Transverse colon (tissue), 4 donors: ENCODE results near the gene CLEC19A. TPM values are rescaled to one million over a fixed set of nuclear protein-coding genes. Genes with fewer than 3 reads are reported as not detected.

Experiments
- DNase-seq: peaks from one replicate; pipeline ENCODE4 v3.0.0-alpha.2; 2019
- H3K27ac ChIP-seq, 4 donors: fragments of 200-600 bp; sonication (generic); 2 replicates each; pipeline ENCODE4 v1.5.1; 2016 to 2018; ENCODE audit warnings: inconsistent platforms in 4 of 4
- H3K27me3 ChIP-seq: fragments of 200-600 bp; sonication (generic); 2 replicates; pipeline ENCODE4 v1.5.1; 2017; ENCODE audit warnings: inconsistent platforms
- H3K36me3 ChIP-seq, 4 donors: fragments of 200-600 bp; sonication (generic); 2 replicates each; pipeline ENCODE4 v1.5.1; 2017 to 2019; ENCODE audit warnings: inconsistent platforms in 4 of 4
- H3K4me1 ChIP-seq, 4 donors: fragments of 200-600 bp; sonication (generic); 2 replicates each; pipeline ENCODE4 v1.5.1; 2017 to 2020; ENCODE audit warnings: inconsistent platforms in 4 of 4
- H3K4me3 ChIP-seq, 4 donors: fragments of 200-600 bp; sonication (generic); 1 replicate in 1 of 4; 2 replicates in 3 of 4; pipeline versions ENCODE4 v1.5.1 to v1.6.1; 2017 to 2019; ENCODE audit warnings: inconsistent platforms in 4 of 4
- H3K9me3 ChIP-seq, 2 donors: fragments of 200-600 bp; sonication (generic); 2 replicates each; pipeline ENCODE4 v1.5.1; 2017 to 2019; ENCODE audit warnings: inconsistent platforms in 2 of 2
- EP300 ChIP-seq: sonication (generic); formaldehyde crosslinking; IDR thresholded peaks from one replicate; pipeline ENCODE4 v1.6.1; 2017; ENCODE audit warnings: antibody characterized with exemption, low read depth
- POLR2A ChIP-seq: fragments of 450-650 bp; IDR thresholded peaks from one replicate; pipeline ENCODE4 v1.6.1; 2016; ENCODE audit warnings: antibody characterized with exemption, mild to moderate bottlenecking, moderate library complexity
- POLR2AphosphoS5 ChIP-seq, 3 donors: sonication (generic); formaldehyde crosslinking; IDR thresholded peaks; one replicate each; pipeline ENCODE4 v1.6.1; 2016; ENCODE audit warnings: antibody characterized with exemption in 3 of 3
- whole genome bisulfite sequencing, 2 donors: methylation state at CpG; one replicate each; pipeline ENCODE4 v1.1.5; 2018; ENCODE audit warnings: low coverage in 1 of 2; 5-methylcytosine and 5-hydroxymethylcytosine counted together
- in situ Hi-C, 4 donors: fragments of 200-750 bp; cut with MboI; loops; one replicate each; pipeline versions ENCODE4 v1.15.0 to v1.15.1; 2017; ENCODE audit warnings: low sequenced_read_pairs in 3 of 4, low pct_ligation_motif_present in 1 of 4, low pct_unique_long_range_greater_than_20kb in 1 of 4
- intact Hi-C: fragments of 100-400 bp; cut with DNase I; formaldehyde crosslinking; loops from one replicate; pipeline ENCODE4 v1.15.1; 2023; ENCODE audit warnings: low total_unique reads
- total RNA-seq, 4 donors: library from RNA; depleted of rRNA; stranded (reverse); fragments of >200 nt; gene quantifications; one replicate each; pipeline ENCODE4 v1.1.0, GENCODE V29; 2016
- TF ChIP-seq, protein P1 (sequence below), 5 experiments: fragments of 200-600 bp in 3 of 5; fragments of 450-650 bp in 2 of 5; sonication (generic) in 3 of 5; IDR thresholded peaks; 1 replicate in 2 of 5; 2 replicates in 3 of 5; pipeline ENCODE4 v1.5.1; 2016 to 2017; ENCODE audit warnings: antibody characterized with exemption in 5 of 5, inconsistent platforms in 3 of 5, mild to moderate bottlenecking in 2 of 5, moderate library complexity in 1 of 5

Gene CLEC19A
- total RNA-seq, 4 donors from 2014 or later = not detected

DNA sequence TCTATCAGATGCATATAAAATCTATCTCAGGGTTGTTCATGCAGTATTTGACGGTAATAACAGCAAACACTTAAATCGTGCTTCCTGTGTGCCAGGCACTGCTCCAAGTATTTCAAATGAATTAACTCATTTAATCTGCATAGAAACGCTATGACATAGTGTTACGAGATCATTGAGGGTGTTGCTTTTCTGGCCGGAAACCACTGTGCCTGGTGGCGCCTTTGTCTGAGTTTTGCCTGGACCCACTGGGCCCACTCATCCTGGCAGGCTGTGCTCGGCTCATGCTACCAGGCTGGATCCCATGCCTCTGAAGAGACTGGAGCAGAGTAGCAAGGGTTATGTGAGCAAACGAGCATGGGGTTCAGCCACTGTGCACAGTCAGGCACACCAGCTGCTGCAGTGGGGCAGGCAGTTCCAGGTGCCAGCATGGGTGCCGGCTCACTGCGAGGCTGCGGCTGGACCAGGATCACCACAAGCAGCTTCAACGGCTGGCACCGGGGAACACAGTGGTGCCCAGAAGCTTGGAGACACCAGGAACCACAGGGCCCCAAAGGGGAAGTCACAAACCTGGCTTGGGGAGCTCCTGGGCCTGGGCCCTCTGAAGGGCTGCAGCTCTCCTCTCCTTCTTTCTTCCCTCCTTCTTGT lies 45.9 kb upstream of the CLEC19A start:
- in situ Hi-C loops (no loop called here), intact Hi-C loops (no loop called here)
- 92% methylated on average over 4 to 13 of the region's 13 CpGs for WGBS, 2 donors
- Histone ChIP-seq H3K9me3 (peaks cover 3 to 7% of the 10 kb centered on the region in 2 donors), H3K27ac (no peak overlapping the region), H3K27me3 (no peaks in the 10 kb centered on the region), H3K36me3 (no peaks in the 10 kb centered on the region), H3K4me1 (peaks cover 0 to 5% (median 0%) of the 10 kb centered on the region in 4 donors), H3K4me3 (no peak overlapping the region)
- no peak for TF ChIP-seq EP300
- TF ChIP-seq POLR2AphosphoS5 (IDR thresholded peaks at IDR 0.05) = no peak
- TF ChIP-seq POLR2A = no peak
- TF ChIP-seq, protein P1, sequence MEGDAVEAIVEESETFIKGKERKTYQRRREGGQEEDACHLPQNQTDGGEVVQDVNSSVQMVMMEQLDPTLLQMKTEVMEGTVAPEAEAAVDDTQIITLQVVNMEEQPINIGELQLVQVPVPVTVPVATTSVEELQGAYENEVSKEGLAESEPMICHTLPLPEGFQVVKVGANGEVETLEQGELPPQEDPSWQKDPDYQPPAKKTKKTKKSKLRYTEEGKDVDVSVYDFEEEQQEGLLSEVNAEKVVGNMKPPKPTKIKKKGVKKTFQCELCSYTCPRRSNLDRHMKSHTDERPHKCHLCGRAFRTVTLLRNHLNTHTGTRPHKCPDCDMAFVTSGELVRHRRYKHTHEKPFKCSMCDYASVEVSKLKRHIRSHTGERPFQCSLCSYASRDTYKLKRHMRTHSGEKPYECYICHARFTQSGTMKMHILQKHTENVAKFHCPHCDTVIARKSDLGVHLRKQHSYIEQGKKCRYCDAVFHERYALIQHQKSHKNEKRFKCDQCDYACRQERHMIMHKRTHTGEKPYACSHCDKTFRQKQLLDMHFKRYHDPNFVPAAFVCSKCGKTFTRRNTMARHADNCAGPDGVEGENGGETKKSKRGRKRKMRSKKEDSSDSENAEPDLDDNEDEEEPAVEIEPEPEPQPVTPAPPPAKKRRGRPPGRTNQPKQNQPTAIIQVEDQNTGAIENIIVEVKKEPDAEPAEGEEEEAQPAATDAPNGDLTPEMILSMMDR (IDR thresholded peaks at IDR 0.05) = no peak
- no peak for DNase-seq

DNA sequence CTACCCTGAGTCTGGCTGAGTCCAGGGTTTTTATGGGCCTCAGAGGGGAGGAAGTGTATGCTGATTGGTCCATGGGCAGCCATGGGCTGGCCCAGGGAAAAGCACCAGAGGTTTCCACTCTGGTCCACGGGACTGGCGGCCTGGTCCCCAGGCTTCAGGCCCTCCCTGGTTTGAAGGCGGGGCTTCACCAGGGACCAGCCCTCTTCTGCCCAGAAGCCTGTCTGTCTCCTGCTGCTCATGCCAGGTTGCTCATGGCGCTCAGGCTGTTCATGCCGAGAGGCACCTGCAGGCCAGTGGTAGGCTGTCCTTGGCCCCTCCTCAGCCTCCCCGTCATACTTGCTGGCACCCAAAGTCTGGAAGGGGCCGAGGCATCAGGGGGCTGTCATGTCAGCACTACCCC lies 45.0 kb upstream of the CLEC19A start:
- no peaks in the 10 kb centered on the region for H3K36me3 ChIP-seq
- in situ Hi-C loops = no loop called here
- DNase-seq = no peak
- no peak overlapping the region for H3K27ac ChIP-seq
- H3K4me1 ChIP-seq = peaks cover 0 to 8% (median 0%) of the 10 kb centered on the region in 4 donors
- H3K4me3 ChIP-seq = no peak overlapping the region
- peaks cover 3% of the 10 kb centered on the region in 2 donors for H3K9me3 ChIP-seq
- 94% methylated on average over 7 of the region's 7 CpGs; no CpG with 5 or more reads in 1 of the 2 donors for WGBS, 2 donors
- no peak for TF ChIP-seq EP300
- H3K27me3 ChIP-seq = no peaks in the 10 kb centered on the region
- intact Hi-C loops = no loop called here

- in situ Hi-C loops (no loop called here), intact Hi-C loops (no loop called here)
- Histone ChIP-seq H3K36me3 (no peaks in the 10 kb centered on the region), H3K9me3 (no peaks in the 10 kb centered on the region), H3K4me1 (peaks cover 0 to 12% (median 0%) of the 10 kb centered on the region in 4 donors), H3K27ac (no peak overlapping the region), H3K27me3 (no peaks in the 10 kb centered on the region), H3K4me3 (no peak overlapping the region)
- 93% methylated on average over 11 of the region's 11 CpGs; no CpG with 5 or more reads in 1 of the 2 donors for WGBS, 2 donors
- TF ChIP-seq POLR2AphosphoS5 (IDR thresholded peaks at IDR 0.05) (no peak), POLR2A (no peak), EP300 (no peak)
- TF ChIP-seq, protein P1 (IDR thresholded peaks at IDR 0.05) = no peak
- DNase-seq = no peak
Measured at GRCh38 chr16:19241512-19241911, 44.0 kb upstream of the CLEC19A start.

DNA sequence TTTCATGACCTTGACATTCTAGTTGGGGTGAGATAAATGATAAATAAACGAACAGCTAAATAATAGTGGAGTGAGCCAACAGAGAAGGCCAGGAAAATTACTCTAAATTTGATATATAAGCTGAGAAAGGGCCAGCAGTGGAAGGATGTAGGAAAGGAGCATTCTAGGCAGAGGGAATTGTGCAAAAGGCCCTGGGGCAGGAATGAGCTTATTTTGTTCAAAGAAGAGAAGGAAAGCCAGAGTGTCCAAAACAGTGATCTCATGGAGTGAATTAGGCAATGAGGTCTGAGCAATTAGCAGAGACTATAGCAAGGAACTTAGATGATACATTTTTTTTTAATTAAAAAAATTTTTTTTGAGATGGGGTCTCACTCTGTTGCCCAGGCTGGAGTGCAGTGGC lies 43.3 kb upstream of the CLEC19A start:
- H3K9me3 ChIP-seq = no peaks in the 10 kb centered on the region
- peaks cover 0 to 6% (median 0%) of the 10 kb centered on the region in 4 donors for H3K4me1 ChIP-seq
- no peaks in the 10 kb centered on the region for H3K36me3 ChIP-seq
- no peak for DNase-seq
- H3K27me3 ChIP-seq = no peaks in the 10 kb centered on the region
- no peak overlapping the region for H3K27ac ChIP-seq
- H3K4me3 ChIP-seq = no peak overlapping the region
- intact Hi-C loops = no loop called here
- 41 to 50% methylated on average over 1 of the region's 1 CpG for WGBS, 2 donors
- TF ChIP-seq, protein P1 (IDR thresholded peaks at IDR 0.05) = no peak
- TF ChIP-seq POLR2A = no peak
- TF ChIP-seq EP300 = no peak
- no peak for TF ChIP-seq POLR2AphosphoS5 (IDR thresholded peaks at IDR 0.05)
- in situ Hi-C loops = no loop called here
